ENCODE measurements around the gene LYRM1. TPM values are rescaled to one million over a fixed set of nuclear protein-coding genes. Genes with fewer than 3 reads are reported as not detected.

Gene LYRM1
- total RNA-seq, 1 experiment from 2014 or later: 88.5 TPM

- no peak for DNase-seq (ENCODE audit: low spot score)
- in situ Hi-C loops (cut with HindIII; ENCODE audit: low sequenced_read_pairs): no loop called here
Observed at GRCh38 chr16:20899071-20899470, 1.5 kb upstream of the LYRM1 start.

- in situ Hi-C loops (cut with HindIII; ENCODE audit: low sequenced_read_pairs): no loop called here
- no peak for DNase-seq (ENCODE audit: low spot score)
Observed at GRCh38 chr16:20899477-20900298, 883 bp upstream of the LYRM1 start.

GRCh38 chr16:20901068-20901435, 481 bp downstream of the LYRM1 start:
- in situ Hi-C loops (cut with HindIII; ENCODE audit: low sequenced_read_pairs): no loop called here
- DNase-seq (ENCODE audit: low spot score): no peak

GRCh38 chr16:20901436-20902112, 1.0 kb downstream of the LYRM1 start:
- in situ Hi-C loops (cut with HindIII; ENCODE audit: low sequenced_read_pairs): no loop called here
- DNase-seq (ENCODE audit: low spot score): peak; percentile 80

- in situ Hi-C loops (cut with HindIII; ENCODE audit: low sequenced_read_pairs): no loop called here
Observed at GRCh38 chr16:20902426-20902825, 1.9 kb downstream of the LYRM1 start.

GRCh38 chr16:20903116-20903898, 2.7 kb downstream of the LYRM1 start:
- in situ Hi-C loops (cut with HindIII; ENCODE audit: low sequenced_read_pairs): no loop called here
- no peak for DNase-seq (ENCODE audit: low spot score)

More at GRCh38 chr16:20902426-20902825, 1.9 kb downstream of the LYRM1 start:
- no peak for DNase-seq (ENCODE audit: low spot score)

GRCh38 chr16:20903899-20904506, 3.4 kb downstream of the LYRM1 start:
- DNase-seq (ENCODE audit: low spot score): no peak
- in situ Hi-C loops (cut with HindIII; ENCODE audit: low sequenced_read_pairs): no loop called here

- in situ Hi-C loops (cut with HindIII; ENCODE audit: low sequenced_read_pairs): no loop called here
Observed at GRCh38 chr16:20904507-20905081, 4.0 kb downstream of the LYRM1 start.

GRCh38 chr16:20905576-20905975, 5.0 kb downstream of the LYRM1 start:
- no peak for DNase-seq (ENCODE audit: low spot score)
- in situ Hi-C loops (cut with HindIII; ENCODE audit: low sequenced_read_pairs): no loop called here

More at GRCh38 chr16:20904507-20905081, 4.0 kb downstream of the LYRM1 start:
- DNase-seq (ENCODE audit: low spot score): no peak

- no peak for DNase-seq (ENCODE audit: low spot score)
- in situ Hi-C loops (cut with HindIII; ENCODE audit: low sequenced_read_pairs): no loop called here
Observed at GRCh38 chr16:20906341-20907255, 6.0 kb downstream of the LYRM1 start.

GRCh38 chr16:20910781-20911321, 10.3 kb downstream of the LYRM1 start:
- no peak for DNase-seq (ENCODE audit: low spot score)
- in situ Hi-C loops (cut with HindIII; ENCODE audit: low sequenced_read_pairs): no loop called here

GRCh38 chr16:20911361-20911760, 10.8 kb downstream of the LYRM1 start:
- DNase-seq (ENCODE audit: low spot score): no peak
- in situ Hi-C loops (cut with HindIII; ENCODE audit: low sequenced_read_pairs): no loop called here

- no peak for DNase-seq (ENCODE audit: low spot score)
- in situ Hi-C loops (cut with HindIII; ENCODE audit: low sequenced_read_pairs): no loop called here
Observed at GRCh38 chr16:20916289-20916688, 15.7 kb downstream of the LYRM1 start.

- in situ Hi-C loops (cut with HindIII; ENCODE audit: low sequenced_read_pairs): no loop called here
- no peak for DNase-seq (ENCODE audit: low spot score)
Observed at GRCh38 chr16:20916942-20917341, 16.4 kb downstream of the LYRM1 start.

- in situ Hi-C loops (cut with HindIII; ENCODE audit: low sequenced_read_pairs): no loop called here
- DNase-seq (ENCODE audit: low spot score): no peak
Observed at GRCh38 chr16:20918486-20919239, 18.1 kb downstream of the LYRM1 start.

GRCh38 chr16:20920091-20920490, 19.5 kb downstream of the LYRM1 start:
- in situ Hi-C loops (cut with HindIII; ENCODE audit: low sequenced_read_pairs): no loop called here
- DNase-seq (ENCODE audit: low spot score): no peak

GRCh38 chr16:20920799-20921198, 20.2 kb downstream of the LYRM1 start:
- in situ Hi-C loops (cut with HindIII; ENCODE audit: low sequenced_read_pairs): no loop called here
- no peak for DNase-seq (ENCODE audit: low spot score)
